ENCODE measurements around the gene ANKRD55.
"Not testable (repeated sequence)": the region's sequence is repeated elsewhere in the genome, so short reads cannot be mapped to it uniquely, and the experiment has no call there.

ANKRD55 gene

DNA sequence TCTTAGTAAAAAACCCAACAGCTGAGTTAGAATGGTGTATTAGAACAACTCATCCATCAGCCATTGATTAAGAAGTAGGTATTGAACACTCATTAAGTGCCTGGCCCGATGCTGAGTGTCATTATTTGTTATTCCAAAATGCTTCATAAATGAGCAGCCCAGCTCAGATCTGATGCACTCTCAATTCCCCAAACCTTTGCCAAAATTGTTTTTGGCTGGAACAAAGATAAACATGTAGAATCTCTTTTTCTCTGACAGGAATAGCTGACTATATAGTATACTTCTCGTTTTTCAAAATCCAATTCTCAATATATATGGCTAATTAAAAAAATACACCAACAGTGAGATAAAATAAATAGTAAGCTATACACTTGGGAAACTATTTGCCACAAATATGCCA lies 20.0 kb upstream of the ANKRD55 start:
- no peak for DNase-seq (ENCODE audit: low read depth)

- no peak for DNase-seq (ENCODE audit: low read depth)
These were observed 18.9 kb upstream of the ANKRD55 start for GRCh38 chr5:56251918-56252553.

DNA sequence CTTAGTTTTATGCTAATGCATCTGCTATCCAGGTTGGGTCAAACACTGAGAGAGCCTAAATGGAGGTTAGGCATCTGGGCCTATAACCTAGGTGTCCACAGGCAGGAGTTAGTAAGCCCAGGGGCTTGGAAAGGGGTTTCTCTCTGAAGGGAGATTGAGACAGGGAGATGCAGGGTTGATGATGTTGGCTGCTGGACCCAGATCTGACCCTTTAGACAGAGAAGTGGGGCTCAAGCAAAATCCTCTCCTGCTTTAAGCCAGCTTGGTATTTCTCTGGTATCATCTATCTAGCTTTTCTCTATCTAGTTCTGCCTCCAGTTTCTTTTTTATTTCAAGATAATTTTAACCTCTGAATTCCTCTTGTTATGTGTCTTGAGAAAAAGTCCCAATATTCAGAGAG lies 18.3 kb upstream of the ANKRD55 start:
- no peak for DNase-seq (ENCODE audit: low read depth)

DNA sequence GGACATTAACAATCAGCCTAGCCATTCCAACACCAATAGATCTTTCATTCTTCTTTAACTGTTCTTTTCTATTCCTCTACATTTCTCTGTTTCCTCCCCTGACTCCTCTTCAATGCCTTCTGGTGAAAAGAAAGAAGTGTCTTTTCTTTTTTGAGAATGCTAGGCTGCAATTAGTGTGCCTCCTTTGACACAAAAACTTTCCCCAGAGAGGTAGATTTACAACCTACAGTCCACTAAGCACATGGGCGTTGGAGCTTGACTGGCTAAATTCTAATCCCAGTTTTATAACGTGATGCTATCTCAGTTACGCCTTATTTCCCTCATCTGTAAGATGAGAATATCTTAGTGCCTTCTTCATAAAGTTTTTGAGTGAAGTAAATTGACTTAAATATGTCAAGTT lies 16.9 kb upstream of the ANKRD55 start:
- DNase-seq (ENCODE audit: low read depth): no peak

DNA sequence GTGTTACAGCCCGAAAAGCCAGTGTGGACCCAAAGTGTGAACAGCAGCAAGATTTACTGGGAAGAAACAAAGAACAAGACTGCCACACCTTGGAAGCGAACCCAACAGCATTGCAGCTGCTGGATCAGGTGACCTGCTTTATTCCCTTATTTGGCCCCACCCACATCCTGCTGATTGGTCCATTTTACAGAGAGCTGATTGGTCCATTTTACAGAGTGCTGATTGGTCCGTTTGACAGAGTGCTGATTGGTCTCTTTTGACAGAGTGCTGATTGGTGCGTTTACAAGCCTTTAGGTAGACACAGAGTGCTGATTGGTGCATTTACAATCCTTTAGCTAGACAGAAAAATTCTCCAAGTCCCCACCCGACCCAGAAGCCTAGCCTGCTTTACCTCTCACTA lies 16.0 kb upstream of the ANKRD55 start:
- not testable (repeated sequence) for DNase-seq (ENCODE audit: low read depth)

GRCh38 chr5:56247592-56247991 lies 14.5 kb upstream of the ANKRD55 start:
- no peak for DNase-seq (ENCODE audit: low read depth)

DNA sequence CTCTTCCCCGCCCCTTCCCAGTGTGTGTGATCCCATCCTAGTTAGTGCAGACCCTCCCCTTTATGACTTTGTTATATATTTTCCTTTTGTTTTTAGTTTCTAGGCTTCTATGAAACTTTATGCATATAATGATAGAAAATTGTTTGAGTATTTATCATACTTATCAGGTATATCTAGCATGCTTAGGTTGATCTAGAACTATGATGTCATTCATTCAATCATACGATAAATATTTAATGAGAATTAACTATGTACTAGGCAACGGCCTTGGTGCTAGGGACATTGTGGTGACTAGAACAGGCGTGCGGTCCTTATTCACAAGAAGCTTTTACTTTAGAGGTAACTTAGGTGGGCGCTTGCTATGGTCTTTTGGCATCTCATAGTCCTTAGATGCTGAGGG lies 13.6 kb upstream of the ANKRD55 start:
- DNase-seq (ENCODE audit: low read depth): no peak

GRCh38 chr5:56245481-56245880 lies 12.4 kb upstream of the ANKRD55 start:
- no peak for DNase-seq (ENCODE audit: low read depth)

DNA sequence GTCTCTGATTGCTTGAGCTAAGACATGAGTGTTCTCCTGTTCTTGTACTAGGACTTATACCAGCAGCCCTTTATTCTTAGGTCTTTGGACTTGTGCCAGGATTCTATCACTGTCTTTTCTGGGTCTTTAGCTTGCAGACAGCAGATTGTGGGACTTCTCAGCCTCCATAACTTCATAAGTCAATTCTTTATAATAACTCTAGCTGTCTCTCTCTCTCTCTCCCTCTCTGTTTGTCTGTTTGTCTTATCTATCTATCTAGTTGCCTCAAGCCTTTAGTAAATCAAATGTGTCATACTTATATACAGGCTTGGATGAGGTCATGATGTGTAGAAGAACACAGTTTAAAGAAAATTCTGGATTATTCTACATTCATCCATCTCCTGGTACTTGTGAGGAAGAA lies 11.5 kb upstream of the ANKRD55 start:
- no peak for DNase-seq (ENCODE audit: low read depth)

- not testable (repeated sequence) for DNase-seq (ENCODE audit: low read depth)
These were observed 9.1 kb upstream of the ANKRD55 start for GRCh38 chr5:56242271-56242670.

- DNase-seq (ENCODE audit: low read depth): no peak
These were observed 592 bp downstream of the ANKRD55 start for GRCh38 chr5:56232538-56232937.

- DNase-seq (ENCODE audit: low read depth): no peak
These were observed 2.6 kb downstream of the ANKRD55 start for GRCh38 chr5:56230576-56230975.

DNA sequence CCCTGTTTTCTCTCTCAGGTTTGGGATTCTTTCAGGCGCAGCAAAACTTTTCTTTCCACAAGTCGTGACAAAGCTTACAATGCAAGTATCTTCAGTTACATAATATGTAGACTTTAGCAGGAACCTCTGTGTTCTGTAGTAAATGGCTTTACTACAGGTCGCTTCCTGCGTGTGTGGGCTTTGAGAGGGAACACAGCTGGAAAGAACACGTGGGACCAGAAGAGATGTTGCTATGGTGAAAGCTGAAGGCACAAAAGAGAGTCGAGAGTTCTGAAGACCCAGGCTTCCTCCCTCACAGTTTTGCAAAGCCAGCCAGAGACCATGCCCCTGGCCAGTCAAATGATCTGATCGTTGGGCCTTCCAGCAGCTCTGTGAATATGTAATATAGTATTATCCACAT lies 4.0 kb downstream of the ANKRD55 start:
- no peak for DNase-seq (ENCODE audit: low read depth)

DNA sequence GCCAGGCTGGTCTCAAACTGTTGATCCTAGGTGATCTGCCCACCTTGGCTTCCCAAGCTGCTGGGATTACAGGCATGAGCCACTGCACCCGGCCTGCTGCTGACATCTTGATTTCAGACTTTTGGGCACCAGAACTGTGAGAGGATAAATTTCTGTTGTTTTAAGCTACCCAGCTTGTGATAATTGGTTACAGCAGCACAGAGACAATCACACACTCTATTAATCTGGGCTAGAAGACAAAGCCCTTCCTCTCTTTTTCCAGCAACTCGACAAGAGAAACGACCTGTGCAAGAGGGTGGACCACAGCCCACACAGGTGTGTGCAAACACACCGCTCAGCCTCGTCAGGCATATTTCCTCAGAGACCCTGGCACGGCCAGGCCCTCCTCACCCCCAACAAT lies 4.5 kb downstream of the ANKRD55 start:
- no peak for DNase-seq (ENCODE audit: low read depth)

GRCh38 chr5:56227691-56228090 lies 5.4 kb downstream of the ANKRD55 start:
- no peak for DNase-seq (ENCODE audit: low read depth)

DNA sequence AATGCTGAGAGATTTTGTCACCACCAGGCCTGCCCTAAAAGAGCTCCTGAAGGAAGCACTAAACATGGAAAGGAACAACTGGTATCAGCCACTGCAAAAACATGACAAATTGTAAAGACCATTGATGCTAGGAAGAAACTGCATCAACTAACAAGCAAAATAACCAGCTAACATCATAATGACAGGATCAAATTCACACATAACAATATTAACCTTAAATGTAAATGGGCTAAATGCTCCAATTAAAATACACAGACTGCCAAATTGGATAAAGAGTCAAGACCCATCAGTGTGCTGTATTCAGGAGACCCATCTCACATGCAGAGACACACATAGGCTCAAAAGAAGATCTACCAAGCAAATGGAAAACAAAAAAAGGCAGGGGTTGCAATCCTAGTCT lies 9.8 kb downstream of the ANKRD55 start:
- not testable (repeated sequence) for DNase-seq (ENCODE audit: low read depth)

DNA sequence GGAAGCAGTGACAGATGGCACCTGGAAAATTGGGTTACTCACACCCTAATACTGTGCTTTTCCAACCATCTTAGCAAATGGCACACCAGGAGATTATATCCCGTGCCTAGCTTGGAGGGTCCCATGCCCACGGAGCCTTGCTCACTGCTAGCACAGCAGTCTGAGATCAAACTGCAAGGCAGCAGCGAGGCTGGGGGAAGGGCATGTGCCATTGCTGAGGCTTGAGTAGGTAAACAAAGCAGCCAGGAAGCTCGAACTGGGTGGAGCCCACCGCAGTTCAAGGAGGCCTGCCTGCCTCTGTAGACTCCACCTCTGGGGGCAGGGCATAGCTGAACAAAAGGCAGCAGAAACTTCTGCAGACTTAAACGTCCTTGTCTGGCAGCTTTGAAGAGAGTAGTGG lies 11.5 kb downstream of the ANKRD55 start:
- DNase-seq (ENCODE audit: low read depth): not testable (repeated sequence)

- no peak for DNase-seq (ENCODE audit: low read depth)
These were observed 17.9 kb downstream of the ANKRD55 start for GRCh38 chr5:56215019-56215830.

DNA sequence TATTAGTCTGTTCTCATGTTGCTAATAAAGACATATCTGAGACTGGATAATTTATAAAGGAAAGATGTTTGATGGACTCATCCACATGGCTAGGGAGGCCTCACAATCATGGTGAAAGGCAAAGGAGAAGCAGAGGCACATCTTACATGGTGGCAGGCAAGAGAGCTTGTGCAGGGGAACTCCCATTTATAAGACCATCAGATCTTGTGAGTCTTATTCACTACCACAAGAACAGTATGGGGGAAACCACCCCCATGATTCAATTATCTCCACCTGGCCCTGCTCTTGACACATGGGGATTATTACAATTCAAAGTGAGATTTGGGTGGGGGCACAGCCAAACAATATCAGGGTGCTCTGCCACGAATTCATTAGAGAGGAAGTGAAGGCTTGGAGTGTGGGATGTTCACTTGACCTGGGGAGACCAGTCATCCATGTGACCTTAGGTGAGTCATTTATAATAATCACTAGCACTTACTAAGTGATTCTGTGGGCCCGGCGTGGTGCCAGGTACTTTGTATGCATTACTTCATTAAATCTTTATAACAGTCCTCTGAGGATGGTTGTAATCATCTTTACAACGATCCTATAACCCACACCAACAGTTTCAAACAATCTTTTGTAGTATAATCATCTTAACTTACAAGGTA lies 19.1 kb downstream of the ANKRD55 start:
- not testable (repeated sequence) for DNase-seq (ENCODE audit: low read depth)

- no peak for DNase-seq (ENCODE audit: low read depth)
These were observed 20.8 kb downstream of the ANKRD55 start for GRCh38 chr5:56212130-56212879.

DNA sequence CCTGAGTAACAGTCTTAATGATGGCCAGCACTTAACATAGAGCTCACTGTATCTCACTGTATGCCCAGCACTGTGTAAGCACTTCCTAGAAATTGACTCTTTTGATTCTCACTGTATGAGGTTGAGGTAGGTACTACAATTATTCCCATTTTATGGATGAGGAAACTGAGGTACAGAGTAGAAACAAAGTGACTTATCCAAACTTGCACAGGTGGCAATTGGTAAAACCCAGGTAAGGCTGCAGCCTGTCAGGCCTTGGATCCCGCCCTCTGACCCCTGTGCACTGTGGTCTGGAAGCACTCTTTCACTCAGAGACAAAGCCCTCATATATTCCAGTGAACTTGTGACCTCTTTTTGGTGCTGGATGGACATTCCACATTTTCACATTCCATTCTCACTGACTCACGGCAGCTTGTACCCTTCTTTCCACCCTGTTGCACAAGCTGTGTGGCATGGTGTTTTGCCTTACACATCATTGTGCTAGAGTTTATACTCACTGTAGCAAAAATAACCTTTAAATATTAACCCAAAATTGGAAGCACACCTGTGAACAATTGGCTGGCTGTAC lies 21.7 kb downstream of the ANKRD55 start:
- DNase-seq (ENCODE audit: low read depth): no peak

- DNase-seq (ENCODE audit: low read depth): no peak
These were observed 24.4 kb downstream of the ANKRD55 start for GRCh38 chr5:56208681-56209080.
